Stimulated activated naive B cell treated with anti-CD40 and anti-IgM and Interleukin-4, amounts not matched to agents 10 μg/mL and 1 μg/mL and 100 μg/mL, for 72 hours (primary cell): Measurements from ENCODE around the gene PCSK6.

Experiments
- ATAC-seq, 2 donors: fragments of 150-1000 bp; cut with Tn5 transposase; replicated peaks; 2 replicates each; pipeline ENCODE4 v1.10.0; 2021; ENCODE audit warnings: moderate library complexity in 1 of 2
- DNase-seq: peaks from one replicate; pipeline ENCODE4 v3.0.0; 2021
- H3K27ac Mint-ChIP-seq: one replicate; pipeline ENCODE4 v1.8.0; 2022; ENCODE audit warnings: mild to moderate bottlenecking, mixed read lengths
- H3K27me3 Mint-ChIP-seq, 2 donors: one replicate each; pipeline ENCODE4 v1.8.0; 2022; ENCODE audit warnings: mixed read lengths in 2 of 2
- H3K36me3 Mint-ChIP-seq, 2 donors: one replicate each; pipeline ENCODE4 v1.8.0; 2022; ENCODE audit warnings: mixed read lengths in 2 of 2, mild to moderate bottlenecking in 1 of 2
- H3K4me1 Mint-ChIP-seq, 2 donors: one replicate each; pipeline ENCODE4 v1.8.0; 2022; ENCODE audit warnings: mixed read lengths in 2 of 2, mild to moderate bottlenecking in 1 of 2
- H3K4me3 Mint-ChIP-seq, 2 donors: one replicate each; pipeline ENCODE4 v1.8.0; 2022; ENCODE audit warnings: mild to moderate bottlenecking in 2 of 2, mixed read lengths in 2 of 2, moderate library complexity in 1 of 2
- H3K9me3 Mint-ChIP-seq, 2 donors: one replicate each; pipeline ENCODE4 v1.8.0; 2022; ENCODE audit warnings: mixed read lengths in 2 of 2, mild to moderate bottlenecking in 1 of 2

Gene PCSK6

GRCh38 chr15:101489237-101489598, 289 bp downstream of the PCSK6 start:
- no peaks in the 10 kb centered on the region for H3K36me3 Mint-ChIP-seq
- no peak overlapping the region for H3K27ac Mint-ChIP-seq
- no peaks in the 10 kb centered on the region for H3K9me3 Mint-ChIP-seq
- H3K27me3 Mint-ChIP-seq: peaks cover 52 to 58% of the 10 kb centered on the region in 2 donors
- H3K4me1 Mint-ChIP-seq: peaks cover 2 to 6% of the 10 kb centered on the region in 2 donors
- H3K4me3 Mint-ChIP-seq: peak overlapping the region in 1 of 2 donors; percentile 47
- DNase-seq (no peak), ATAC-seq (peak; percentile 51 to 81)

- H3K27ac Mint-ChIP-seq: no peak overlapping the region
- no peaks in the 10 kb centered on the region for H3K9me3 Mint-ChIP-seq
- H3K4me1 Mint-ChIP-seq: peaks cover 2 to 5% of the 10 kb centered on the region in 2 donors
- peak overlapping the region in 1 of 2 donors; percentile 74 for H3K4me3 Mint-ChIP-seq
- peaks cover 51 to 56% of the 10 kb centered on the region in 2 donors for H3K27me3 Mint-ChIP-seq
- peak in 1 of 2 donors; percentile 33 for ATAC-seq
- no peak for DNase-seq
- H3K36me3 Mint-ChIP-seq: no peaks in the 10 kb centered on the region
These were observed 975 bp downstream of the PCSK6 start for GRCh38 chr15:101488300-101489164.

GRCh38 chr15:101486696-101487459, 2.6 kb downstream of the PCSK6 start:
- peaks cover 41 to 62% of the 10 kb centered on the region in 2 donors for H3K27me3 Mint-ChIP-seq
- no peak overlapping the region for H3K27ac Mint-ChIP-seq
- H3K9me3 Mint-ChIP-seq: no peaks in the 10 kb centered on the region
- no peaks in the 10 kb centered on the region for H3K36me3 Mint-ChIP-seq
- no peak for ATAC-seq
- no peak overlapping the region for H3K4me3 Mint-ChIP-seq
- DNase-seq: no peak
- H3K4me1 Mint-ChIP-seq: peaks cover 0 to 5% of the 10 kb centered on the region in 2 donors

GRCh38 chr15:101483462-101483861, 6.0 kb downstream of the PCSK6 start:
- Mint-ChIP-seq H3K27ac (no peak overlapping the region), H3K9me3 (no peaks in the 10 kb centered on the region), H3K36me3 (no peaks in the 10 kb centered on the region), H3K4me1 (peaks cover 0 to 5% of the 10 kb centered on the region in 2 donors), H3K27me3 (peaks cover 40 to 76% of the 10 kb centered on the region in 2 donors), H3K4me3 (no peak overlapping the region)
- ATAC-seq: no peak
- no peak for DNase-seq

GRCh38 chr15:101482526-101483371, 6.8 kb downstream of the PCSK6 start:
- ATAC-seq (no peak), DNase-seq (no peak)
- Mint-ChIP-seq H3K9me3 (no peaks in the 10 kb centered on the region), H3K36me3 (no peaks in the 10 kb centered on the region), H3K4me3 (no peak overlapping the region), H3K27me3 (peaks cover 34 to 70% of the 10 kb centered on the region in 2 donors), H3K27ac (no peak overlapping the region), H3K4me1 (no peaks in the 10 kb centered on the region)

GRCh38 chr15:101481917-101482525, 7.5 kb downstream of the PCSK6 start:
- Mint-ChIP-seq H3K27me3 (peaks cover 27 to 64% of the 10 kb centered on the region in 2 donors), H3K4me3 (no peak overlapping the region), H3K27ac (no peak overlapping the region), H3K36me3 (no peaks in the 10 kb centered on the region), H3K9me3 (no peaks in the 10 kb centered on the region), H3K4me1 (no peaks in the 10 kb centered on the region)
- DNase-seq (no peak), ATAC-seq (no peak)

- Mint-ChIP-seq H3K4me1 (no peaks in the 10 kb centered on the region), H3K4me3 (no peak overlapping the region), H3K9me3 (no peaks in the 10 kb centered on the region), H3K27me3 (peaks cover 20 to 58% of the 10 kb centered on the region in 2 donors), H3K36me3 (no peaks in the 10 kb centered on the region), H3K27ac (no peak overlapping the region)
- DNase-seq: no peak
- ATAC-seq: no peak
These were observed 8.2 kb downstream of the PCSK6 start for GRCh38 chr15:101481381-101481705.

- ATAC-seq: no peak
- DNase-seq: no peak
- H3K36me3 Mint-ChIP-seq: no peaks in the 10 kb centered on the region
- peaks cover 17 to 53% of the 10 kb centered on the region in 2 donors for H3K27me3 Mint-ChIP-seq
- H3K4me1 Mint-ChIP-seq: no peaks in the 10 kb centered on the region
- no peaks in the 10 kb centered on the region for H3K9me3 Mint-ChIP-seq
- H3K4me3 Mint-ChIP-seq: no peak overlapping the region
- H3K27ac Mint-ChIP-seq: no peak overlapping the region
These were observed 8.7 kb downstream of the PCSK6 start for GRCh38 chr15:101480613-101481380.

GRCh38 chr15:101479851-101480612, 9.5 kb downstream of the PCSK6 start:
- Mint-ChIP-seq H3K9me3 (no peaks in the 10 kb centered on the region), H3K36me3 (no peaks in the 10 kb centered on the region), H3K27me3 (peaks cover 18 to 48% of the 10 kb centered on the region in 2 donors)

GRCh38 chr15:101479342-101479845, 10.1 kb downstream of the PCSK6 start:
- DNase-seq (no peak), ATAC-seq (no peak)
- no peak overlapping the region for H3K4me3 Mint-ChIP-seq
- H3K27ac Mint-ChIP-seq: no peak overlapping the region
- H3K36me3 Mint-ChIP-seq: no peaks in the 10 kb centered on the region
- H3K4me1 Mint-ChIP-seq: no peaks in the 10 kb centered on the region
- H3K27me3 Mint-ChIP-seq: peaks cover 22 to 50% of the 10 kb centered on the region in 2 donors
- no peaks in the 10 kb centered on the region for H3K9me3 Mint-ChIP-seq

More at GRCh38 chr15:101479851-101480612, 9.5 kb downstream of the PCSK6 start:
- H3K4me1 Mint-ChIP-seq: no peaks in the 10 kb centered on the region
- DNase-seq: no peak
- H3K4me3 Mint-ChIP-seq: no peak overlapping the region
- no peak for ATAC-seq
- no peak overlapping the region for H3K27ac Mint-ChIP-seq

GRCh38 chr15:101478701-101479341, 10.7 kb downstream of the PCSK6 start:
- Mint-ChIP-seq H3K4me1 (no peaks in the 10 kb centered on the region), H3K4me3 (no peak overlapping the region), H3K9me3 (no peaks in the 10 kb centered on the region), H3K36me3 (no peaks in the 10 kb centered on the region), H3K27ac (no peak overlapping the region), H3K27me3 (peaks cover 24 to 52% of the 10 kb centered on the region in 2 donors)
- ATAC-seq (no peak), DNase-seq (no peak)

- Mint-ChIP-seq H3K4me3 (no peak overlapping the region), H3K27me3 (peaks cover 24 to 52% of the 10 kb centered on the region in 2 donors), H3K4me1 (no peaks in the 10 kb centered on the region), H3K27ac (no peak overlapping the region), H3K9me3 (no peaks in the 10 kb centered on the region), H3K36me3 (no peaks in the 10 kb centered on the region)
- no peak for ATAC-seq
- DNase-seq: no peak
These were observed 11.6 kb downstream of the PCSK6 start for GRCh38 chr15:101477851-101478362.
